Neural cell (in vitro differentiated cells): ENCODE measurements around the gene ADARB1. TPM values are rescaled to one million over a fixed set of nuclear protein-coding genes. Genes with fewer than 3 reads are reported as not detected.

Experiments used
- H2AFZ ChIP-seq: fragments of 200-600, 300-800 bp; sonication (generic), shearing (Covaris generic); 2 replicates; pipeline ENCODE4 v1.6.0; 2014; ENCODE audit warnings: low read depth, mild to moderate bottlenecking, antibody characterized with exemption, low read length, moderate library complexity
- H3F3A ChIP-seq: fragments of 200-600 bp; shearing (Covaris generic); 2 replicates; pipeline ENCODE4 v1.6.1; 2016; ENCODE audit warnings: mild to moderate bottlenecking, moderate library complexity, mixed read lengths, antibody characterized with exemption, low read length; ENCODE audit not compliant: insufficient read depth, poor library complexity, severe bottlenecking
- H3K27ac ChIP-seq: fragments of 200-600, 300-800 bp; sonication (generic), shearing (Covaris generic); 2 replicates; pipeline ENCODE4 v1.5.1; 2014; ENCODE audit warnings: mild to moderate bottlenecking, low read length, moderate library complexity
- H3K27me3 ChIP-seq: fragments of 300-800, 200-600 bp; sonication (generic), shearing (Covaris generic); 2 replicates; pipeline ENCODE4 v1.6.0; 2014; ENCODE audit warnings: mild to moderate bottlenecking, low read depth, low read length, moderate library complexity; ENCODE audit not compliant: insufficient read depth
- H3K36me3 ChIP-seq: fragments of 300-800, 200-600 bp; sonication (generic), shearing (Covaris generic); 2 replicates; pipeline ENCODE4 v1.5.1; 2014; ENCODE audit warnings: mild to moderate bottlenecking, antibody characterized with exemption, low read length, moderate library complexity; ENCODE audit not compliant: insufficient read depth
- H3K4me2 ChIP-seq: fragments of 300-800, 200-600 bp; sonication (generic), shearing (Covaris generic); 2 replicates; pipeline ENCODE4 v1.6.0; 2014; ENCODE audit warnings: mild to moderate bottlenecking, low read length
- H3K4me3 ChIP-seq: fragments of 300-800, 200-600 bp; sonication (generic), shearing (Covaris generic); 2 replicates; pipeline ENCODE4 v1.5.1; 2014; ENCODE audit warnings: mild to moderate bottlenecking, low read length, moderate library complexity
- H3K79me2 ChIP-seq: fragments of 200-600 bp; shearing (Covaris generic); replicated peaks from 2 replicates; pipeline ENCODE4 v1.6.0; 2014; ENCODE audit warnings: mild to moderate bottlenecking, low read length, moderate library complexity; ENCODE audit not compliant: insufficient read depth
- H3K9ac ChIP-seq: fragments of 300-800, 200-600 bp; sonication (generic), shearing (Covaris generic); 2 replicates; pipeline ENCODE4 v1.6.1; 2016; ENCODE audit warnings: mild to moderate bottlenecking, low read length, mixed read lengths
- H3K9me2 ChIP-seq: fragments of 200-600 bp; shearing (Covaris generic); 2 replicates; pipeline ENCODE4 v1.6.1; 2016; ENCODE audit warnings: mild to moderate bottlenecking, low read length, mixed read lengths; ENCODE audit not compliant: insufficient read depth
- H3K9me3 ChIP-seq: fragments of 200-600, 300-800 bp; sonication (generic), shearing (Covaris generic); 2 replicates; pipeline ENCODE4 v1.6.1; 2016; ENCODE audit warnings: mild to moderate bottlenecking, mixed run types, low read length, moderate library complexity, mixed read lengths
- H4K20me1 ChIP-seq: fragments of 200-600 bp; shearing (Covaris generic); 2 replicates; pipeline ENCODE4 v1.6.1; 2016; ENCODE audit warnings: mild to moderate bottlenecking, mixed run types; ENCODE audit not compliant: insufficient read depth
- EP300 ChIP-seq: fragments of 450-650 bp; conservative IDR thresholded peaks from 2 replicates; pipeline ENCODE4 v1.6.1; 2014; ENCODE audit warnings: antibody characterized with exemption, mild to moderate bottlenecking, moderate library complexity; ENCODE audit not compliant: poor library complexity, severe bottlenecking
- EZH2 ChIP-seq: fragments of 200-600, 300-800 bp; shearing (Covaris generic), sonication (generic); IDR thresholded peaks from 2 replicates; pipeline ENCODE4 v1.6.1; 2014; ENCODE audit warnings: antibody characterized with exemption, low read length, borderline replicate concordance, mild to moderate bottlenecking; ENCODE audit not compliant: insufficient read depth, poor library complexity, severe bottlenecking
- MXI1 ChIP-seq: fragments of 450-650 bp; conservative IDR thresholded peaks from 2 replicates; pipeline ENCODE4 v1.6.1; 2014; ENCODE audit warnings: antibody characterized with exemption, mild to moderate bottlenecking; ENCODE audit not compliant: poor library complexity, severe bottlenecking
- POLR2AphosphoS5 ChIP-seq: IDR thresholded peaks from 2 replicates; pipeline ENCODE4 v1.6.1; 2012
- RAD21 ChIP-seq: fragments of 450-650 bp; conservative IDR thresholded peaks from 2 replicates; pipeline ENCODE4 v1.6.1; 2014; ENCODE audit warnings: antibody characterized with exemption, mild to moderate bottlenecking, moderate library complexity
- SMC3 ChIP-seq: fragments of 450-650 bp; conservative IDR thresholded peaks from 2 replicates; pipeline ENCODE4 v1.6.1; 2014; ENCODE audit warnings: antibody characterized with exemption, mild to moderate bottlenecking, moderate library complexity; ENCODE audit not compliant: poor library complexity
- TAF1 ChIP-seq: IDR thresholded peaks from 2 replicates; pipeline ENCODE4 v1.6.1; 2012; ENCODE audit warnings: low read depth
- polyA plus RNA-seq: library from polyadenylated mRNA; depleted of rRNA; stranded (reverse); fragments of >200 nt; gene quantifications from 2 replicates; pipeline ENCODE4 v1.2.3, GENCODE V29; 2014
- TF ChIP-seq, protein P1 (sequence below): IDR thresholded peaks from 2 replicates; pipeline ENCODE4 v1.6.1; 2012; ENCODE audit warnings: borderline replicate concordance
- TF ChIP-seq, protein P2 (sequence below): fragments of 450-650 bp; IDR thresholded peaks from 2 replicates; pipeline ENCODE4 v1.5.1; 2014; ENCODE audit warnings: antibody characterized with exemption, mild to moderate bottlenecking, moderate library complexity; ENCODE audit not compliant: poor library complexity, severe bottlenecking

ADARB1 gene
- polyA plus RNA-seq, 1 donor from 2014 or later: 8.9 TPM

DNA sequence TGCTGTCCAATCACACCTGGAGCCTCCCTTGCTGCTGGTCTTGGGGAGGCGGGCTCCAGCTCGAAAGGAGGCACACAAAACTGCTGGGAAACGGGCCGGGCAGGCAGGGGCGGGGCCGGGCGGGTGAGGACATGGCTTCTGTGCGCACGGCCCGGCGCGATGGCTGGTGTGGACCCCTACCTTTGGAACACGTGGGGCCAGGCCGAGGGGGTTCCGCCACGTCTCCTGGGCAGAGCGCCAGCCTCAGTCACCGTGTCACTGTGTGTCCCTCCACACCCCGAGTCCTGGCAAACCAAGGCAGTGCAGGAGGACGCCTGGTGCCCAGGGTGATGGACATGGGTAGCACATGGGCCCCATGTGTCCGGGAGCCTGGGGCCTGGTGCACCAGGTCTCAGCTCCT lies 42.0 kb upstream of the ADARB1 start:
- Histone ChIP-seq H3K4me3 (no peak overlapping the region), H3F3A (no peaks in the 10 kb centered on the region), H3K9me3 (no peaks in the 10 kb centered on the region), H4K20me1 (no peaks in the 10 kb centered on the region), H2AFZ (no peak overlapping the region), H3K27ac (no peak overlapping the region), H3K27me3 (peaks cover 3% of the 10 kb centered on the region), H3K36me3 (no peaks in the 10 kb centered on the region), H3K79me2 (no peaks in the 10 kb centered on the region), H3K9ac (no peak overlapping the region), H3K4me2 (no peak overlapping the region), H3K9me2 (no peaks in the 10 kb centered on the region)
- TF ChIP-seq SMC3: no peak
- TF ChIP-seq RAD21: no peak
- no peak for TF ChIP-seq EP300
- no peak for TF ChIP-seq EZH2

DNA sequence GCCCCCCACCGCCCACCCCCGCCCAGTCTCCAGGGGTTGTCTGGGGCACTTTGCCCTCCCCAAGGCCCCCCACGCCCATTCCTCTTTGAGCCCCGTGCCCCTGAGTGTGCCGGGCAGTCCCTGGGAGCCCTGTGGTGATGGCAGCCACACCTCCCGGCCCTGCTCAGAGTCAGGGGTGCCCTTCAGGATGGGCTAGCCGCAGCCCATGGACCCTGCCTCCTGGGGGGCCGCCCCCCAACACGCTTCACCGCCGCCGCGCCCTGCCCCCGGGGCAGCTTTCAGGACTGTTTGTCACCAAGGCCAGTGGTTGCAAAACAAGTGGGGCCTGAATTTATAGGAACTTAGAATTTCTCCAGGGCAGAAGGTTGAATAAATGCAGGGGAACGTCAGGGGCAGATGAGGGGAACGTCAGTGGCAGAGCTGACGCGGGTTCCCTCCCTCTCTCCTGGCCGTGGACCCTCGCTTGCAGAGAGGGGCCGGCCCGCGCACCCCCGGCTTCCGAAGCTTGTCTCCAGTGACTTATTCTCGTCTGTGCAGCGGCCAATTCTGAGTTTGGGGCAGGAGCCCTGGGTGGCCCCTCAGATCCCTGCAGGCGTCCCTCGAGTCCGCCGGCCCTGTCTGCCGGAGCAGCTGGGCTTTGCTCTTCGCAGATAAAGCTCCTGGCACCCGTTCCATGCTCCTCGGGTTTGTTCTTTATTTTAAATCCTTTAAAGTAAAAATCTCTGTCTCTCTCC lies 41.2 kb upstream of the ADARB1 start:
- Histone ChIP-seq H3K27ac (no peak overlapping the region), H3F3A (no peaks in the 10 kb centered on the region), H3K4me2 (no peak overlapping the region), H3K27me3 (peaks cover 3% of the 10 kb centered on the region), H3K4me3 (no peak overlapping the region), H3K9me3 (no peaks in the 10 kb centered on the region), H3K9me2 (no peaks in the 10 kb centered on the region), H3K9ac (no peak overlapping the region), H4K20me1 (no peaks in the 10 kb centered on the region), H3K79me2 (no peaks in the 10 kb centered on the region), H3K36me3 (no peaks in the 10 kb centered on the region), H2AFZ (no peak overlapping the region)
- TF ChIP-seq POLR2AphosphoS5 (no peak), RAD21 (no peak), MXI1 (no peak), SMC3 (no peak), TAF1 (no peak), EP300 (no peak), EZH2 (no peak)
- TF ChIP-seq, protein P1, sequence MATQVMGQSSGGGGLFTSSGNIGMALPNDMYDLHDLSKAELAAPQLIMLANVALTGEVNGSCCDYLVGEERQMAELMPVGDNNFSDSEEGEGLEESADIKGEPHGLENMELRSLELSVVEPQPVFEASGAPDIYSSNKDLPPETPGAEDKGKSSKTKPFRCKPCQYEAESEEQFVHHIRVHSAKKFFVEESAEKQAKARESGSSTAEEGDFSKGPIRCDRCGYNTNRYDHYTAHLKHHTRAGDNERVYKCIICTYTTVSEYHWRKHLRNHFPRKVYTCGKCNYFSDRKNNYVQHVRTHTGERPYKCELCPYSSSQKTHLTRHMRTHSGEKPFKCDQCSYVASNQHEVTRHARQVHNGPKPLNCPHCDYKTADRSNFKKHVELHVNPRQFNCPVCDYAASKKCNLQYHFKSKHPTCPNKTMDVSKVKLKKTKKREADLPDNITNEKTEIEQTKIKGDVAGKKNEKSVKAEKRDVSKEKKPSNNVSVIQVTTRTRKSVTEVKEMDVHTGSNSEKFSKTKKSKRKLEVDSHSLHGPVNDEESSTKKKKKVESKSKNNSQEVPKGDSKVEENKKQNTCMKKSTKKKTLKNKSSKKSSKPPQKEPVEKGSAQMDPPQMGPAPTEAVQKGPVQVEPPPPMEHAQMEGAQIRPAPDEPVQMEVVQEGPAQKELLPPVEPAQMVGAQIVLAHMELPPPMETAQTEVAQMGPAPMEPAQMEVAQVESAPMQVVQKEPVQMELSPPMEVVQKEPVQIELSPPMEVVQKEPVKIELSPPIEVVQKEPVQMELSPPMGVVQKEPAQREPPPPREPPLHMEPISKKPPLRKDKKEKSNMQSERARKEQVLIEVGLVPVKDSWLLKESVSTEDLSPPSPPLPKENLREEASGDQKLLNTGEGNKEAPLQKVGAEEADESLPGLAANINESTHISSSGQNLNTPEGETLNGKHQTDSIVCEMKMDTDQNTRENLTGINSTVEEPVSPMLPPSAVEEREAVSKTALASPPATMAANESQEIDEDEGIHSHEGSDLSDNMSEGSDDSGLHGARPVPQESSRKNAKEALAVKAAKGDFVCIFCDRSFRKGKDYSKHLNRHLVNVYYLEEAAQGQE: no peak
- TF ChIP-seq, protein P2, sequence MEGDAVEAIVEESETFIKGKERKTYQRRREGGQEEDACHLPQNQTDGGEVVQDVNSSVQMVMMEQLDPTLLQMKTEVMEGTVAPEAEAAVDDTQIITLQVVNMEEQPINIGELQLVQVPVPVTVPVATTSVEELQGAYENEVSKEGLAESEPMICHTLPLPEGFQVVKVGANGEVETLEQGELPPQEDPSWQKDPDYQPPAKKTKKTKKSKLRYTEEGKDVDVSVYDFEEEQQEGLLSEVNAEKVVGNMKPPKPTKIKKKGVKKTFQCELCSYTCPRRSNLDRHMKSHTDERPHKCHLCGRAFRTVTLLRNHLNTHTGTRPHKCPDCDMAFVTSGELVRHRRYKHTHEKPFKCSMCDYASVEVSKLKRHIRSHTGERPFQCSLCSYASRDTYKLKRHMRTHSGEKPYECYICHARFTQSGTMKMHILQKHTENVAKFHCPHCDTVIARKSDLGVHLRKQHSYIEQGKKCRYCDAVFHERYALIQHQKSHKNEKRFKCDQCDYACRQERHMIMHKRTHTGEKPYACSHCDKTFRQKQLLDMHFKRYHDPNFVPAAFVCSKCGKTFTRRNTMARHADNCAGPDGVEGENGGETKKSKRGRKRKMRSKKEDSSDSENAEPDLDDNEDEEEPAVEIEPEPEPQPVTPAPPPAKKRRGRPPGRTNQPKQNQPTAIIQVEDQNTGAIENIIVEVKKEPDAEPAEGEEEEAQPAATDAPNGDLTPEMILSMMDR: no peak
